GM21825 (cell line): ENCODE measurements around the gene PIK3R6.

Source experiments
- ATAC-seq: cut with Tn5 transposase; IDR thresholded peaks from one replicate; pipeline ENCODE4 v1.9.1; 2021; ENCODE audit warnings: mild to moderate bottlenecking, moderate library complexity; ENCODE audit not compliant: unreplicated experiment

Gene PIK3R6

GRCh38 chr17:8755590-8756255, 111.8 kb downstream of the PIK3R6 start:
- ATAC-seq: no peak

- ATAC-seq: no peak
These were observed 112.6 kb downstream of the PIK3R6 start for GRCh38 chr17:8754890-8755289.

GRCh38 chr17:8753976-8754440, 113.5 kb downstream of the PIK3R6 start:
- ATAC-seq: no peak

- ATAC-seq: no peak
These were observed 114.1 kb downstream of the PIK3R6 start for GRCh38 chr17:8753136-8753975.
